GM18517 (cell line): ENCODE measurements around the gene GALNT17.

Experiments
- ATAC-seq: cut with Tn5 transposase; IDR thresholded peaks from one replicate; pipeline ENCODE4 v1.9.1; 2021; ENCODE audit warnings: mild to moderate bottlenecking, moderate library complexity; ENCODE audit not compliant: unreplicated experiment

The GALNT17 gene

DNA sequence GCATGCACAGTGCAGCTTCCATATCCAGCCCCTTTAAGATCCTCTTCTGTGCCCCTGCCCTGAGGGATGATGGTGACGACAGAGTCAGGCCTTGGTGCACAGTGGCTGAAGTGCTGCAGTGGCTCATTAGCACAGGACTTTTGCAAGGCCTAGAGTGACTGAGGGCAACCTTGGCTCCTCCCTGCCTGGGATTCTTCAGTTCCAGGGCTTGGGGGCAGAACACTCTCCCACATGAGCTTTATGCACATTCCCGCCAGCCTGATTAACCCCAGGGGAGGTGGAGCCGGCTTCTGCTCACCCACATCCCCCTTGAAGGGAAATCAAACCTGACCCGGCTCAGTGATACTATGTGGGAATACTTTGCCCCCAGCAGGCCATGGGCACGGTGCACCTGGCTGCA, 253.4 kb downstream of the GALNT17 start:
- ATAC-seq: no peak

DNA sequence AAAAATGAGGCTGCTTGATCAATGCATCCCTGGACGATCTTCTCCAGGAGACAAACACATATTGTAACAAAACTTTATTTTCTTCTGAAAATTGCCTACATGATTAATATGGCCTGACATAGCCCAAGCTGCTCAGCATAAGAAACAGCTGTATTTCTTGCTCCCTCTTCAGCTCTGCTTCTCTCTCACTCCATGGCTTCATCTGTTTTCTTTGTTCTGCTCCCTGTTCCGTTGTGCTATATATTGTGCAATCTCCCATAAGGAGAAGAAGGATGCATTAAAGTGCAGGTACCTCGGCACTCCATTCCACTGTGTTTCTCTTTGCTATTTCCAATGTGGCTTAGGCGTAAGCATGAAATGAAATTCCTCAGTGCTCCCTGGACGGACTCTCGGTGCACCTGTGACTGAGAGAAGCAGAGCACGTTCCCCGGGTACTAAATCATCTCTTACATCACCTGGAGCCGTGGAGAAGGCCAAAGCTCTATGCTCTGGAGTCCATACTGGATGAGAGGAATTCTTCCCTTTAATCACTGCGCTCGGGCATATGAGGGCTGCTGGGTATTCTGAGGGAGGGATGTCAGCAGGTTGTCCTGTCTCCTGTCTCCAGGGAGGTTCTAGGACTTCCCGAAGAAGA, 254.3 kb downstream of the GALNT17 start:
- no peak for ATAC-seq

GRCh38 chr7:71388181-71388580, 256.2 kb downstream of the GALNT17 start:
- no peak for ATAC-seq

GRCh38 chr7:71389976-71390375, 258.0 kb downstream of the GALNT17 start:
- no peak for ATAC-seq

- ATAC-seq: no peak
Observed at GRCh38 chr7:71393661-71394060, 261.7 kb downstream of the GALNT17 start.

DNA sequence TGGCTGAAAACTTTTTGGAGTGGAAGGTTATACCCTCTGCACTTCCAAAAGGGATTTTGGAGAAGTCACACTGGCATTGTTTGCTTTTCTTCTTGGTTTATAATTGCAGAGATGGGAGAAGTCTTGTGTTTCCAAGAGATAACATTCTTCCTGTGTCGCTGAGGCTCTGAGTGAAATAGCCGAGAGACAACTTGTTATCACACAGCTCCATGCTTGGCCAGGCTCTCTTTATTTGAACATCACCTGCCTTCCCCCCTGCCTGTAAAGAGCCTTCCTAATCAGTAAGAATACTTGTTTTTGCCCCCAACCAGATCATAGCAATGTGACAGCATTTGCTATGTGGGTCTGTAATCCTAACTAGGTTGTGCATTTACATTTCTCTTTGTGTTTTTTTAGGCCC, 270.7 kb downstream of the GALNT17 start:
- ATAC-seq: no peak

GRCh38 chr7:71403202-71403946, 271.4 kb downstream of the GALNT17 start:
- no peak for ATAC-seq

- no peak for ATAC-seq
Observed at GRCh38 chr7:71404726-71405345, 272.9 kb downstream of the GALNT17 start.

GRCh38 chr7:71408271-71408670, 276.3 kb downstream of the GALNT17 start:
- ATAC-seq: no peak

DNA sequence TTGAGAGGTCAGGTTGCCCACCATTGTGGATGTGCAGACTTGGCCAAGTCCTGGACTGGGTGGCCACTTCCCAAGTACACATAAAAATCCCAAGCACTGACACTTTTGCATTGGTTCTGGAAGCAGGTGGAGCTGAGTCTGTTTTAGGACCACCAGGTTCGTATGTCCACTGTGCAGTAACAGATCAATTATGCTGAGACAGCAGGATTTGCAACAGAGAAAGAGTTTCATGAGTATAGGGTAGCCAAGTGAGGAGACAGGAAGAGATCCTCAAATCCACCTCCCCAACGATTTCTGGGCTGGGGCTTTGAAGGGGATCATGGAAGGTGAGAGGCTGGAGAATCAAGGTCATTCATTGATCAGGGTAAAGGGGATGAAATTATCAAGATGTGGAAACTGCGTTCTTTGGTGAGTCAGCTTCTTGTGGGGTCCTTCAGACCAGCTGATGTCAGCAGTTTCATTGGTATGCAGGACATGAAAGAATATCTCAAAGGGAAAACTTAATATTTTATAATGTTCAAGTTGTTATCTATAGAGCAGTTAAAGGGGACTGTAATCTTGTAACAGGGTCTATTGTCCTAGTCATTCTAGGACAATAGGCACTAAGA, 277.7 kb downstream of the GALNT17 start:
- no peak for ATAC-seq

- no peak for ATAC-seq
Observed at GRCh38 chr7:71411475-71411874, 279.5 kb downstream of the GALNT17 start.

- ATAC-seq: no peak
Observed at GRCh38 chr7:71414490-71414889, 282.5 kb downstream of the GALNT17 start.

DNA sequence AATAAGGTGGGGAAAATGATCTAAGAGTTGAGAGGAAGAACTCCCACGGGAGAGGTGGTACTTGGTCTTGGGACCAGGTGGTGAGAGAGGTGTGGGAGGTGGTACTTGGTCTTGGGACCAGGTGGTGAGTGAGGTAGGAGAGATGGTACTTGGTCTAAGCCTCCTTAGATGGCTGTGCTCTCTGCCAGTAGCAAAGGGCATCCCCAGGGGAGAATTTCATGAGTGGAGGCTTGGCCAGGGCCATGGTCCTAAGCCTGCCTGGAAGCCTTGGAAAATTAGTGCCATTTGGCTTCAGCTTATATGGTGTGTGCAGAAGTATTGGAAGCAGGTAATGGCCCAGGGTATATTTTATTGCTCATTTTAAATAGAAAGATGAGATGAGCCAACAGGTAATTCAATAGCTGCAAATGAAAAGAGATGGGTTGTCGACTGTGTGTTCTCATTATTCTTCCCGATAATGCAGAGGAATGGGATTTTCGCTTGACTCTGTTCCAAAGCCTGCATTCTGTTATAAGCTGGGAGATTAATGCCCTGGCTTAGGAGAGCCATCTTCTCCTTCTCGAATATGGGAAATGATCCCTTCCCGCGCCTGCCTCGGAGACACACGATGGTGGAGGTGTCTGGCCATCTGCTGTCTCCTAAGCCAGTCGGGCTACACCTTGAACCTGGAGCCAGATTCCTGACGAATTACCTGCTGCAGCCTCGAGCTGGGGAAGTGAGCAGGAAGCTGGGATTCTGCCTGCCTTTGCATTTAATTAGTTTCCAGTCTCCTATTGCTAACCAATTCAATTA, 287.8 kb downstream of the GALNT17 start:
- ATAC-seq: no peak

- no peak for ATAC-seq
Observed at GRCh38 chr7:71422104-71422503, 290.2 kb downstream of the GALNT17 start.

DNA sequence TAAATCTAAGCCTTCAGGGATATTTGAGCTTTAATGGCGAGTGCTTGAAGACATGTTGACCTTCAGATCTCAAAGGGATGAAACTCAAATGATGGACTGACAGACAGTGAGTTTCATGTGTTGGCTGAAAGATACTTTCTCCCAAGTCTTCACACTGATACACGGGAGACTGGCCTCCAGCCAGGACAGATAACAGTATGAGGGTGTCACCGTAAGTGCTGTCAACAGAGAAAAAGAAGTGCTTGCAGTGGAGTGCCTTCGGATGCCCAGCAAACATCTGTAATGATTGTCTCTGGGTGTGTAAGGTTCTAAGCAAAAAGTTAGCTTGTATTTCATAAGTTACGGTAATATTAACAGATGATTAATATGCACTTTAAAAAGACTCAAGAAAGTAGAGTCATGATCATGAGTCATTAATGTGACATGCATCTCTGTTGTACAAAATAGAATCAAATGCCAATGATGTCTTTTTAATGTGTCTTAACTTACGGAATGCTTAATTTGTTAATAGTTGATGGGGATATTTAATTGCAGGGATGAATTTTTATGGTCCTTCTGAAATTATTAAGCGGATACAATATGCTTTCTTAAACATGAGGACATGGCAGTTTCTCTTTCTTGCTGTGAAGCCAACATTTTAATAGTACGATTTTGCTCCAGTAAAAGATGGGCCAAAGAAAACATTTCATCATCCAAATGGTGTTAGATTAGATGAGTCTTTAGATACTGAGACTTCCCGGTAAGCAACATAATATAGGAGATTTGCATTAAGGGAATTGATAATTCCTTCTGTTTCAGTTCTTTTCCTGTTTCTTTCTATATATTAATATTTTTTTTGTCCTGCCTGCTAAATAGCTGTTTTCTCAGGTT, 292.5 kb downstream of the GALNT17 start:
- ATAC-seq: no peak

DNA sequence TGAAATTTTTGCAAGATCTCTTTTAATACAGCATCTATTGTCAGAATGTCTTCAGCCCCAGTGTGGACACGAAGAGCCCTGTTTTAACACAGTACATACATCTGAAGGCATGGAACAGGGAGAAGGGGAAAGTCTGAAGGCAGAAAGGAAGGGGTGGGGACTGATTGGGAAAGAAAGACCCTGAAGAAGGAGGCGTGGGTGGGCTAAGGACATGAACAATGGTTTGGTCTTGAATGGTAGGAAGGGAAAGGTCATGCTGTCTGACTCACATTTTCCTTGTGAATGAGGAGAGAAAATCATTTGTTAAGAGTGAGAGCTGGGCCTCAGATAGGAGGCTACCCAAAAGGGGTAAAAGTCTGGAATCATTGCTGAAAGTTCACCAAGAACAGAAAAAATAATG, 297.1 kb downstream of the GALNT17 start:
- ATAC-seq: no peak

- no peak for ATAC-seq
Observed at GRCh38 chr7:71430246-71430645, 298.3 kb downstream of the GALNT17 start.

DNA sequence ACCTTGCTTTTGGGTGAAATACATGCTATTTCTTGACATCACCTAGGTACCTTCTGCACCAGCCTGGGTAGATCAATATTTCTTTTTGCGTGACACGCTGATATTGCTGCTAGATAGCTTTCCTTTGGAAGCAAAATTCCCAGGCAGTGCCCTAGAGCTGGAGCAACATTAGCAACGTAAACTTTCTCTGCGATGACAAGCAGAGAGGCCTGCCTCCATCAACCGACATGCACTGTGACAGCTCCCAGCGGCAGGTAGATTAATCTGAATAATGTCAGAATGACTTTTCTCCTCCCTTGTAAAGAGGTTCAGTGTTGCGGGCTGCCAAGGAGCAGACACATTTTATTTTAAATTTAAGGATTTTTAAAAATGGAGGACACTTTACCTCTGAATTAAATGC, 307.4 kb downstream of the GALNT17 start:
- ATAC-seq: no peak

DNA sequence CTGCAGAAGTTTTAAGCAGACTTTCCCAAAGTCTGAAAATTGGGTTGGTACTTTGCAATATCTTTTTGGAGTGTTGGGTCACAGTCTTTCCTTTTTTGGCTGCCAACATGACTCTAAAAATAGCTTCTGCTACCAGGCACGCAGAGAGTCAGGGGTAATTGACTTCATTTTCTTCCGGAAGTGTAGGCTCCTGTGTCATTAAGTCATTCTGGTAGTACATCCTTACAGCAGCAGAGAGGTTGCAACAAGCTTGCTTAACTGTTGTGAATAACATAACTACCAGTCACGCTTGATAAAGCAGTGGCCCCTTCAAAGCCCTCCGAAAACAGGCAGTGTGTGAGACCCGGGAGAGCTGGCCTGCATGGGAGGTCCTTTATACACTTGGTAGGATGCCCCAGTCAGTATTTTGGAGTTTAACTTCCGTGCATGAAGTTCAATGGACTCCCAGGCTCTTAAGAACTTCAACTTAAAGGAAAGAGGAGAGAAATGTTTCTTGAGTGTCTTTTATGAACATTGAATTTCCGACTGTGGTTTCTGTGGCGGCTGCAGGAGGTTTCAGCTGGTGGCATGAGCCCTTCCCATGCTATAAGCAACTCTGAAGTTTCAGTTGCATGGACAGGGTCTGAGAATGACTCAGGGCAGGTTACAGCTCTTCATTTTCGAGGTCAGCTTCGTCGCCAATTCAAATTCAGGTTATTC, 310.7 kb downstream of the GALNT17 start:
- ATAC-seq: no peak

DNA sequence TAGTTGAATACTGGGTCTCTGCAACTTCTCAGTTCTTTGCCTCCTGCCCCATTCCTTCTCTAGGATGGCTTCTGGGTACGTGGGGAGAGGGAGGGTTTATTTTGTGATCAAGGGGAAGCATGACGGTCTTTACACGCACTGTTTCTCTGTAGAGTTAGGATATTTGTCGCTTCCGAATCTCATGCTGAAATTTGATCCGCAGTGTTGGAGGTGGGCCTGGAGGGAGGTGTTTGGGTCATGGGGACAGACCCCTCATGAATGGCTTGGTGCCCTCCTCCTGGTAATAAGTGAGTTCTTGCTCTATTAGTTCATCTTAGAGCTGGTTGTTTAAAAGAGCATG, 311.2 kb downstream of the GALNT17 start:
- no peak for ATAC-seq
